GM23338 (cell line): Measurements from ENCODE around the gene ZGRF1. TPM values are rescaled to one million over a fixed set of nuclear protein-coding genes. Genes with fewer than 3 reads are reported as not detected.
A peak's percentile ranks its signal among the peaks of the same experiment; 100 is the strongest.

Source experiments
- ATAC-seq: fragments of 200-7000 bp; cut with Tn5 transposase; 3 replicates; pipeline ENCODE4 v1.9.1; 2020
- DNase-seq: peaks from one replicate; pipeline ENCODE4 v3.0.0-alpha.2; 2015; ENCODE audit warnings: low spot score
- H2AFZ ChIP-seq: fragments of 200-600 bp; sonication (generic); 2 replicates; pipeline ENCODE4 v1.8.0; 2016; ENCODE audit warnings: antibody characterized with exemption, mild to moderate bottlenecking, moderate library complexity
- H3F3A ChIP-seq: fragments of 200-600 bp; sonication (generic); replicated peaks from 2 replicates; pipeline ENCODE4 v1.8.0; 2017; ENCODE audit warnings: antibody characterized with exemption, mixed run types, low read depth
- H3K27ac ChIP-seq: fragments of 200-600 bp; sonication (generic); 2 replicates; pipeline ENCODE4 v1.6.1; 2016; ENCODE audit warnings: low read depth
- H3K27me3 ChIP-seq: fragments of 200-600 bp; sonication (generic); 2 replicates; pipeline ENCODE4 v1.8.0; 2016; ENCODE audit warnings: mild to moderate bottlenecking, mixed run types, moderate library complexity; ENCODE audit not compliant: insufficient read depth
- H3K36me3 ChIP-seq: fragments of 200-600 bp; sonication (generic); 2 replicates; pipeline ENCODE4 v1.8.0; 2016; ENCODE audit warnings: mild to moderate bottlenecking; ENCODE audit not compliant: insufficient read depth
- H3K4me1 ChIP-seq: fragments of 200-600 bp; sonication (generic); 2 replicates; pipeline ENCODE4 v1.8.0; 2016; ENCODE audit warnings: mild to moderate bottlenecking, moderate library complexity; ENCODE audit not compliant: insufficient read depth
- H3K4me2 ChIP-seq: fragments of 200-600 bp; sonication (generic); 2 replicates; pipeline ENCODE4 v1.7.1; 2017; ENCODE audit warnings: mixed run types
- H3K4me3 ChIP-seq: fragments of 200-600 bp; sonication (generic); 2 replicates; pipeline ENCODE4 v1.6.1; 2016; ENCODE audit warnings: mixed run types
- H3K79me2 ChIP-seq: fragments of 200-600 bp; sonication (generic); replicated peaks from 2 replicates; pipeline ENCODE4 v1.8.0; 2017; ENCODE audit warnings: mild to moderate bottlenecking; ENCODE audit not compliant: insufficient read depth
- H3K9me2 ChIP-seq: fragments of 200-600 bp; sonication (generic); 2 replicates; pipeline ENCODE4 v1.8.0; 2017; ENCODE audit not compliant: insufficient read depth
- H4K20me1 ChIP-seq: fragments of 200-600 bp; sonication (generic); replicated peaks from 2 replicates; pipeline ENCODE4 v1.8.0; 2017; ENCODE audit warnings: mild to moderate bottlenecking; ENCODE audit not compliant: insufficient read depth
- H3K27ac Mint-ChIP-seq: 2 replicates; pipeline ENCODE4 v1.8.0; 2020; ENCODE audit warnings: inconsistent platforms, mild to moderate bottlenecking, moderate library complexity, mixed read lengths
- H3K27me3 Mint-ChIP-seq: 3 replicates; pipeline ENCODE4 v1.8.0; 2022; ENCODE audit warnings: low read depth, mild to moderate bottlenecking, moderate library complexity, mixed read lengths, inconsistent platforms; ENCODE audit not compliant: insufficient read depth, poor library complexity
- H3K36me3 Mint-ChIP-seq: 3 replicates; pipeline ENCODE4 v1.8.0; 2021; ENCODE audit warnings: low read depth, mild to moderate bottlenecking, inconsistent platforms, moderate library complexity, mixed read lengths
- H3K4me1 Mint-ChIP-seq: 3 replicates; pipeline ENCODE4 v1.8.0; 2020; ENCODE audit warnings: mild to moderate bottlenecking, inconsistent platforms, mixed read lengths
- H3K4me3 Mint-ChIP-seq: 3 replicates; pipeline ENCODE4 v1.8.0; 2021; ENCODE audit warnings: moderate library complexity, mild to moderate bottlenecking, inconsistent platforms, mixed read lengths
- H3K9me3 Mint-ChIP-seq: 3 replicates; pipeline ENCODE4 v1.8.0; 2020; ENCODE audit warnings: moderate library complexity, mild to moderate bottlenecking, inconsistent platforms, mixed read lengths
- CREB1 ChIP-seq: fragments of 250-450 bp; sonication (Bioruptor Pico); IDR thresholded peaks from 2 replicates; pipeline ENCODE4 v1.5.0; 2020; ENCODE audit warnings: low read depth, mild to moderate bottlenecking, moderate library complexity
- EZH2 ChIP-seq: fragments of 200-600 bp; sonication (generic); IDR thresholded peaks from one replicate; pipeline ENCODE4 v1.8.0; 2017; ENCODE audit warnings: antibody characterized with exemption, mild to moderate bottlenecking, low read depth; ENCODE audit not compliant: unreplicated experiment
- EZH2phosphoT487 ChIP-seq: fragments of 200-600 bp; sonication (generic); IDR thresholded peaks from one replicate; pipeline ENCODE4 v1.8.1; 2018; ENCODE audit warnings: antibody characterized with exemption; ENCODE audit not compliant: unreplicated experiment
- JUNB ChIP-seq: IDR thresholded peaks from one replicate; pipeline ENCODE4 v1.6.1; 2016; ENCODE audit warnings: antibody characterized with exemption; ENCODE audit not compliant: unreplicated experiment
- NANOG ChIP-seq: IDR thresholded peaks from 2 replicates; pipeline ENCODE4 v1.6.1; 2016; ENCODE audit warnings: antibody characterized with exemption, borderline replicate concordance
- POLR2AphosphoS5 ChIP-seq: IDR thresholded peaks from 2 replicates; pipeline ENCODE4 v1.6.1; 2016; ENCODE audit warnings: antibody characterized with exemption, low read depth
- REST ChIP-seq: IDR thresholded peaks from one replicate; pipeline ENCODE4 v1.6.1; 2018; ENCODE audit warnings: antibody characterized with exemption; ENCODE audit not compliant: unreplicated experiment
- STAT1 ChIP-seq: IDR thresholded peaks from one replicate; pipeline ENCODE4 v1.6.1; 2016; ENCODE audit warnings: antibody characterized with exemption; ENCODE audit not compliant: unreplicated experiment
- ZNF114 ChIP-seq: fragments of 250-450 bp; sonication (Bioruptor Pico); IDR thresholded peaks from 2 replicates; pipeline ENCODE4 v1.5.0; 2020; ENCODE audit warnings: mild to moderate bottlenecking, moderate library complexity
- ZNF331 ChIP-seq: fragments of 250-450 bp; sonication (Bioruptor Pico); IDR thresholded peaks from 2 replicates; pipeline ENCODE4 v1.5.0; 2020; ENCODE audit warnings: low read depth, mild to moderate bottlenecking, moderate library complexity
- polyA plus RNA-seq: library from polyadenylated mRNA; unstranded; fragments of >200 nt; fragmentation: Nextera tagmentation; extraction: Ambion mirVana; gene quantifications from 2 replicates; pipeline ENCODE4 v1.2.1, GENCODE V29; 2016
- total RNA-seq: library from RNA; depleted of rRNA; stranded (reverse); fragments of >200 nt; shearing (Covaris generic); gene quantifications from 2 replicates; pipeline ENCODE4 v1.2.3, GENCODE V29; 2014
- TF ChIP-seq, protein P1 (sequence below): IDR thresholded peaks from 2 replicates; pipeline ENCODE4 v1.6.1; 2016; ENCODE audit warnings: antibody characterized with exemption
- TF ChIP-seq, protein P2 (sequence below): fragments of 250-450 bp; sonication (Bioruptor Pico); IDR thresholded peaks from 2 replicates; pipeline ENCODE4 v1.5.0; 2020; ENCODE audit warnings: mild to moderate bottlenecking, moderate library complexity
- TF ChIP-seq, protein P3 (sequence below), 2 experiments: fragments of 200-600 bp in 1 of 2; sonication (generic) in 1 of 2; conservative IDR thresholded peaks; 2 replicates each; pipeline versions ENCODE4 v1.5.1 to v1.6.1; 2016 to 2017; ENCODE audit warnings: antibody characterized with exemption in 2 of 2, low read depth in 2 of 2, mild to moderate bottlenecking in 2 of 2, moderate library complexity in 1 of 2

The ZGRF1 gene
- total and polyA plus RNA-seq, 2 experiments from 2014 or later, result 41.7 to 62.6 TPM

DNA sequence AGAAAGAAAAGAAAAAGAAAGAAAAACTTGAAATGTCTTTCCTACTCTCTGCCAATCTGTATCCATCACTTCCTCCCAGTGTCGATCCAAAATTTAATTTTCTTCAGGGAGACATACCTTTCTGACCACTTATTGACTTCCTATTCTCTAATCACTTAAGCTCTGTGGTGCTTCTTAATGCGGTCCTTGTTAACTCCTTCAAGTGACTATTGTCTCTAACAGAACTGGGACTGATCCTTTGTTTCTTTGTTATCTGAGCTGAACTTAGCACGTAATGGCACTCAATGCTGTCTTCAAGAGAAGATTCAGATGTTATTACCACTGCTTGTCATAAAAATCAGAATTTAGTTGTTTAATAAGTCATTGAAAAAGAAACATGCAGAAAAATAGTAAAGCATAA, 31.4 kb upstream of the ZGRF1 start:
- DNase-seq, result no peak
- peaks cover 3% of the 10 kb centered on the region; the same call in 1 of the 2 replicates for H3K4me1 ChIP-seq
- peak overlapping the region; percentile 80; the same call in 1 of the 2 replicates for H2AFZ ChIP-seq
- ATAC-seq, result no peak
- Mint-ChIP-seq H3K4me1 (peaks cover 10% of the 10 kb centered on the region), H3K36me3 (no peaks in the 10 kb centered on the region), H3K4me3 (no peak overlapping the region), H3K9me3 (no peaks in the 10 kb centered on the region), H3K27me3 (no peaks in the 10 kb centered on the region), H3K27ac (no peak overlapping the region)
- H3F3A ChIP-seq, result 0 out of 2 replicates have a peak, but pooled peaks cover 4% of the 10 kb centered on the region
- H3K27ac ChIP-seq, result no peak overlapping the region
- H4K20me1 ChIP-seq, result no peaks in the 10 kb centered on the region
- no peaks in the 10 kb centered on the region for H3K27me3 ChIP-seq
- no peaks in the 10 kb centered on the region for H3K9me2 ChIP-seq
- H3K4me3 ChIP-seq, result no peak overlapping the region
- no peaks in the 10 kb centered on the region for H3K36me3 ChIP-seq
- TF ChIP-seq REST (no peak), CREB1 (CRISPR knock-in tag) (no peak), EZH2phosphoT487 (no peak), EZH2 (no peak), NANOG (no peak), JUNB (no peak), POLR2AphosphoS5 (no peak), ZNF331 (CRISPR knock-in tag) (no peak), ZNF114 (CRISPR knock-in tag) (no peak), STAT1 (no peak)
- TF ChIP-seq, protein P1, sequence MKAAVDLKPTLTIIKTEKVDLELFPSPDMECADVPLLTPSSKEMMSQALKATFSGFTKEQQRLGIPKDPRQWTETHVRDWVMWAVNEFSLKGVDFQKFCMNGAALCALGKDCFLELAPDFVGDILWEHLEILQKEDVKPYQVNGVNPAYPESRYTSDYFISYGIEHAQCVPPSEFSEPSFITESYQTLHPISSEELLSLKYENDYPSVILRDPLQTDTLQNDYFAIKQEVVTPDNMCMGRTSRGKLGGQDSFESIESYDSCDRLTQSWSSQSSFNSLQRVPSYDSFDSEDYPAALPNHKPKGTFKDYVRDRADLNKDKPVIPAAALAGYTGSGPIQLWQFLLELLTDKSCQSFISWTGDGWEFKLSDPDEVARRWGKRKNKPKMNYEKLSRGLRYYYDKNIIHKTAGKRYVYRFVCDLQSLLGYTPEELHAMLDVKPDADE, result no peak
- TF ChIP-seq, protein P2, sequence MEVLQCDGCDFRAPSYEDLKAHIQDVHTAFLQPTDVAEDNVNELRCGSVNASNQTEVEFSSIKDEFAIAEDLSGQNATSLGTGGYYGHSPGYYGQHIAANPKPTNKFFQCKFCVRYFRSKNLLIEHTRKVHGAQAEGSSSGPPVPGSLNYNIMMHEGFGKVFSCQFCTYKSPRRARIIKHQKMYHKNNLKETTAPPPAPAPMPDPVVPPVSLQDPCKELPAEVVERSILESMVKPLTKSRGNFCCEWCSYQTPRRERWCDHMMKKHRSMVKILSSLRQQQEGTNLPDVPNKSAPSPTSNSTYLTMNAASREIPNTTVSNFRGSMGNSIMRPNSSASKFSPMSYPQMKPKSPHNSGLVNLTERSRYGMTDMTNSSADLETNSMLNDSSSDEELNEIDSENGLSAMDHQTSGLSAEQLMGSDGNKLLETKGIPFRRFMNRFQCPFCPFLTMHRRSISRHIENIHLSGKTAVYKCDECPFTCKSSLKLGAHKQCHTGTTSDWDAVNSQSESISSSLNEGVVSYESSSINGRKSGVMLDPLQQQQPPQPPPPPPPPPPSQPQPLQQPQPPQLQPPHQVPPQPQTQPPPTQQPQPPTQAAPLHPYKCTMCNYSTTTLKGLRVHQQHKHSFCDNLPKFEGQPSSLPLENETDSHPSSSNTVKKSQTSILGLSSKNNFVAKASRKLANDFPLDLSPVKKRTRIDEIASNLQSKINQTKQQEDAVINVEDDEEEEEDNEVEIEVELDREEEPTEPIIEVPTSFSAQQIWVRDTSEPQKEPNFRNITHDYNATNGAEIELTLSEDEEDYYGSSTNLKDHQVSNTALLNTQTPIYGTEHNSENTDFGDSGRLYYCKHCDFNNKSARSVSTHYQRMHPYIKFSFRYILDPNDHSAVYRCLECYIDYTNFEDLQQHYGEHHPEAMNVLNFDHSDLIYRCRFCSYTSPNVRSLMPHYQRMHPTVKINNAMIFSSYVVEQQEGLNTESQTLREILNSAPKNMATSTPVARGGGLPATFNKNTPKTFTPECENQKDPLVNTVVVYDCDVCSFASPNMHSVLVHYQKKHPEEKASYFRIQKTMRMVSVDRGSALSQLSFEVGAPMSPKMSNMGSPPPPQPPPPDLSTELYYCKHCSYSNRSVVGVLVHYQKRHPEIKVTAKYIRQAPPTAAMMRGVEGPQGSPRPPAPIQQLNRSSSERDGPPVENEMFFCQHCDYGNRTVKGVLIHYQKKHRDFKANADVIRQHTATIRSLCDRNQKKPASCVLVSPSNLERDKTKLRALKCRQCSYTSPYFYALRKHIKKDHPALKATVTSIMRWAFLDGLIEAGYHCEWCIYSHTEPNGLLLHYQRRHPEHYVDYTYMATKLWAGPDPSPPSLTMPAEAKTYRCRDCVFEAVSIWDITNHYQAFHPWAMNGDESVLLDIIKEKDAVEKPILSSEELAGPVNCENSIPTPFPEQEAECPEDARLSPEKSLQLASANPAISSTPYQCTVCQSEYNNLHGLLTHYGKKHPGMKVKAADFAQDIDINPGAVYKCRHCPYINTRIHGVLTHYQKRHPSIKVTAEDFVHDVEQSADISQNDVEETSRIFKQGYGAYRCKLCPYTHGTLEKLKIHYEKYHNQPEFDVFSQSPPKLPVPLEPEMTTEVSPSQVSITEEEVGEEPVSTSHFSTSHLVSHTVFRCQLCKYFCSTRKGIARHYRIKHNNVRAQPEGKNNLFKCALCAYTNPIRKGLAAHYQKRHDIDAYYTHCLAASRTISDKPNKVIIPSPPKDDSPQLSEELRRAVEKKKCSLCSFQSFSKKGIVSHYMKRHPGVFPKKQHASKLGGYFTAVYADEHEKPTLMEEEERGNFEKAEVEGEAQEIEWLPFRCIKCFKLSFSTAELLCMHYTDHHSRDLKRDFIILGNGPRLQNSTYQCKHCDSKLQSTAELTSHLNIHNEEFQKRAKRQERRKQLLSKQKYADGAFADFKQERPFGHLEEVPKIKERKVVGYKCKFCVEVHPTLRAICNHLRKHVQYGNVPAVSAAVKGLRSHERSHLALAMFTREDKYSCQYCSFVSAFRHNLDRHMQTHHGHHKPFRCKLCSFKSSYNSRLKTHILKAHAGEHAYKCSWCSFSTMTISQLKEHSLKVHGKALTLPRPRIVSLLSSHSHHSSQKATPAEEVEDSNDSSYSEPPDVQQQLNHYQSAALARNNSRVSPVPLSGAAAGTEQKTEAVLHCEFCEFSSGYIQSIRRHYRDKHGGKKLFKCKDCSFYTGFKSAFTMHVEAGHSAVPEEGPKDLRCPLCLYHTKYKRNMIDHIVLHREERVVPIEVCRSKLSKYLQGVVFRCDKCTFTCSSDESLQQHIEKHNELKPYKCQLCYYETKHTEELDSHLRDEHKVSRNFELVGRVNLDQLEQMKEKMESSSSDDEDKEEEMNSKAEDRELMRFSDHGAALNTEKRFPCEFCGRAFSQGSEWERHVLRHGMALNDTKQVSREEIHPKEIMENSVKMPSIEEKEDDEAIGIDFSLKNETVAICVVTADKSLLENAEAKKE (CRISPR knock-in tag), result no peak
- TF ChIP-seq, protein P3, sequence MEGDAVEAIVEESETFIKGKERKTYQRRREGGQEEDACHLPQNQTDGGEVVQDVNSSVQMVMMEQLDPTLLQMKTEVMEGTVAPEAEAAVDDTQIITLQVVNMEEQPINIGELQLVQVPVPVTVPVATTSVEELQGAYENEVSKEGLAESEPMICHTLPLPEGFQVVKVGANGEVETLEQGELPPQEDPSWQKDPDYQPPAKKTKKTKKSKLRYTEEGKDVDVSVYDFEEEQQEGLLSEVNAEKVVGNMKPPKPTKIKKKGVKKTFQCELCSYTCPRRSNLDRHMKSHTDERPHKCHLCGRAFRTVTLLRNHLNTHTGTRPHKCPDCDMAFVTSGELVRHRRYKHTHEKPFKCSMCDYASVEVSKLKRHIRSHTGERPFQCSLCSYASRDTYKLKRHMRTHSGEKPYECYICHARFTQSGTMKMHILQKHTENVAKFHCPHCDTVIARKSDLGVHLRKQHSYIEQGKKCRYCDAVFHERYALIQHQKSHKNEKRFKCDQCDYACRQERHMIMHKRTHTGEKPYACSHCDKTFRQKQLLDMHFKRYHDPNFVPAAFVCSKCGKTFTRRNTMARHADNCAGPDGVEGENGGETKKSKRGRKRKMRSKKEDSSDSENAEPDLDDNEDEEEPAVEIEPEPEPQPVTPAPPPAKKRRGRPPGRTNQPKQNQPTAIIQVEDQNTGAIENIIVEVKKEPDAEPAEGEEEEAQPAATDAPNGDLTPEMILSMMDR (conservative IDR thresholded peaks at IDR 0.05; ENCODE audit: low read depth in 2 of 2), result no peak
- H3K4me2 ChIP-seq, result no peak overlapping the region
- no peaks in the 10 kb centered on the region for H3K79me2 ChIP-seq
